ENCODE data around the gene KRTAP17-1.
"Not testable (repeated sequence)": the region's sequence is repeated elsewhere in the genome, so short reads cannot be mapped to it uniquely, and the experiment has no call there.

KRTAP17-1 gene, protein sequence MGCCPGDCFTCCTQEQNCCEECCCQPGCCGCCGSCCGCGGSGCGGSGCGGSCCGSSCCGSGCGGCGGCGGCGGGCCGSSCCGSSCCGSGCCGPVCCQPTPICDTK

DNA sequence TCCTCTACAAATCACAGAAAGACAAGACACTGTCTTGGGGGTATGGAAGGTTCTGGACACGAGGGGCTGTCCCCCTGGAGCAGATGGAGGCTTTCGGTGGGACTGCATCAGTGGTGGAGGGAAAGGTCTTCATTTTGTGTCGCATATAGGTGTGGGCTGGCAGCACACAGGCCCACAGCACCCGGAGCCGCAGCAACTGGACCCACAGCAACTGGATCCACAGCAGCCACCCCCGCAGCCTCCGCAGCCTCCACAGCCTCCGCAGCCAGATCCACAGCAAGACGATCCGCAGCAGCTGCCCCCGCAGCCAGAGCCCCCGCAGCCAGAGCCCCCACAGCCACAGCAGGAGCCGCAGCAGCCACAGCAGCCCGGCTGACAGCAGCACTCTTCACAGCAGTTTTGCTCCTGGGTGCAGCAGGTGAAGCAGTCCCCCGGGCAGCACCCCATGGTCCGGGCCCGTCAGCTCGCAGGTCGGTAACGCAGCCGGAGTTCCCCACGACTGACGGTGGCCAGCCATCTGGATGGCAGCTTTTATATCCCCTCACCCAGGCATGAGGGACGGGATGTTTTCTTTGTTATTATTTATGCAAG lies at the start of gene KRTAP17-1:
Gene KRTAP17-1 (minus strand): TSS at position 507 of the 591 bp plus-strand sequence. CDS start 60 bp downstream, at position 447.
- TF ChIP-seq, protein P1, sequence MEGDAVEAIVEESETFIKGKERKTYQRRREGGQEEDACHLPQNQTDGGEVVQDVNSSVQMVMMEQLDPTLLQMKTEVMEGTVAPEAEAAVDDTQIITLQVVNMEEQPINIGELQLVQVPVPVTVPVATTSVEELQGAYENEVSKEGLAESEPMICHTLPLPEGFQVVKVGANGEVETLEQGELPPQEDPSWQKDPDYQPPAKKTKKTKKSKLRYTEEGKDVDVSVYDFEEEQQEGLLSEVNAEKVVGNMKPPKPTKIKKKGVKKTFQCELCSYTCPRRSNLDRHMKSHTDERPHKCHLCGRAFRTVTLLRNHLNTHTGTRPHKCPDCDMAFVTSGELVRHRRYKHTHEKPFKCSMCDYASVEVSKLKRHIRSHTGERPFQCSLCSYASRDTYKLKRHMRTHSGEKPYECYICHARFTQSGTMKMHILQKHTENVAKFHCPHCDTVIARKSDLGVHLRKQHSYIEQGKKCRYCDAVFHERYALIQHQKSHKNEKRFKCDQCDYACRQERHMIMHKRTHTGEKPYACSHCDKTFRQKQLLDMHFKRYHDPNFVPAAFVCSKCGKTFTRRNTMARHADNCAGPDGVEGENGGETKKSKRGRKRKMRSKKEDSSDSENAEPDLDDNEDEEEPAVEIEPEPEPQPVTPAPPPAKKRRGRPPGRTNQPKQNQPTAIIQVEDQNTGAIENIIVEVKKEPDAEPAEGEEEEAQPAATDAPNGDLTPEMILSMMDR (IDR thresholded peaks at IDR 0.05; ENCODE audit: insufficient read depth, low read depth, low read length, missing control alignments) = no peak

DNA sequence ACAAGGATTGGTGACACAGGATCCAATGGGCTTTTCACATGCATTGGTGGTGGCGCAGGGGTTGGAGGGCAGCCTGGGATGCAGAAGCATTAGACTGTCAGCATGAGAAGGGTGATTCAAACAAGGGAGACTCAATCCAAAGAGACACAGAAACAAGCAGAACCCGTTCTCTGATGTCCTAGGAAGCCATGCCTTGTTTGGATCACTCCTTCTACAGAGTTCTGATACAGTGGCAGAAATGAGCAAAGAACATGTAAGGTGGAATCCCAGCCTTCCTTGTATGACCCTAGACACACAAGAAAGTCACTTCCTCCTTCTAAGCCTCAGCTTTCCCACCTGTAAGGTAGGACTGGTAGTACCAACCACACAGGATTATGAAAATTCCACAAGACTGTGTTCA lies 48.4 kb upstream of the KRTAP17-1 start:
- TF ChIP-seq, protein P1 (IDR thresholded peaks at IDR 0.05; ENCODE audit: insufficient read depth, low read depth, low read length, missing control alignments) = no peak
- DNase-seq (ENCODE audit: low read depth) = no peak
- no peak overlapping the region for H3K4me3 ChIP-seq (ENCODE audit: low read depth, low read length)

More for the DNA sequence above, at the start of gene KRTAP17-1:
- no peak for DNase-seq (ENCODE audit: low read depth)
- no peak within 1 kb of the TSS for H3K4me3 ChIP-seq (ENCODE audit: low read depth, low read length)

DNA sequence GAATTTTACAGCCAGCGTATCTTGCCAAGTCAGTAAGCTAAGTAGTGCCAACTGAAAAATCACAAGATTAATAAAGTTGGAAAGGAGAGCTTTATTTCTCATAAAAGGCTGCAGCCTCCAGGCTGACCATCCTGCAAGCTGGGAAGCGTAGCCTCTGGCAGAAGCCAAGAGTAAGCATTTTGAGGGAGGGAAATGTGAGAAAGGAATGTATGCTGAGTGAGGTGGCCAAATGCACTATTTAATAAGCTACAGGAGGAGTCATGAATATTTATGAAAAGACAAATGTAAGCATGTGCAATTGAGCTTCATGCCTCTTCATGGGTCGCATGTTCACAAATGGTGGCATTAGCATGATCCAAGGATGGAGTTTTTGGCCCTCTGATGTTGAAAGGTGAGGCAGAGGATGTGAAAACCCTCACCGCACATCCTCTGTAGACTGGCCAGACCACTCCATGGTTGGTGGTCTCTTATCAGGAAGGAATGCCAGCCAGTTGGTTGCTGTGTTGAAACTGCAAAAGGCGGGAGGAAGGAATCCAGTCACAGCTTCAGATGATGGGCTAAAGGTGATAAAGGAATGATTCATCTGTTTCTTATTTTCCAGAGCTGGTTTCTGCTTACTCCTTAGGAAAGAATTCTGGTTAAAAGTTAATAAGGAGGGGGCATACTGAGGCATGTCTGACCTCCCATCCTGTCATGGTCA lies 44.9 kb upstream of the KRTAP17-1 start:
- TF ChIP-seq, protein P1 (IDR thresholded peaks at IDR 0.05; ENCODE audit: insufficient read depth, low read depth, low read length, missing control alignments) = no peak
- no peak overlapping the region for H3K4me3 ChIP-seq (ENCODE audit: low read depth, low read length)
- DNase-seq (ENCODE audit: low read depth) = no peak

DNA sequence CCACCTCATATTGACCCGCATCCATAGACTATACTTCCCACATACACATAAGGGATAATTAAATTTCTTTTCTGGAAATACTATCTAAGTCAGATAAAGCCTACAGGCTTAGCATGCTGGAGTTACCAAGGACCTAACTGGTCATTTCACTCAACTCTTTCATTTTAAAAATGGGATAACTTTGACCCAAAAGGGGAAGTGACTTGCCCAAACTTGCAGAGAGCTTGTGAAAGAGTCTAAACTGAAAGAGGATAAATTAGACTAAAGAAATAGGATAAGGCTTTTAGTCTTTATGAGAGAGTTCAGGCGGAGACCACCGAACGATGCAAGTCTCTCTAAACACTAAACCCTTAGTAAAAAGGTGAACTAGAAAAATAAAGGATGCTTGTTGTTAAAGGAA lies 39.0 kb upstream of the KRTAP17-1 start:
- no peak overlapping the region for H3K4me3 ChIP-seq (ENCODE audit: low read depth, low read length)
- TF ChIP-seq, protein P1 (IDR thresholded peaks at IDR 0.05; ENCODE audit: insufficient read depth, low read depth, low read length, missing control alignments) = no peak
- no peak for DNase-seq (ENCODE audit: low read depth)

DNA sequence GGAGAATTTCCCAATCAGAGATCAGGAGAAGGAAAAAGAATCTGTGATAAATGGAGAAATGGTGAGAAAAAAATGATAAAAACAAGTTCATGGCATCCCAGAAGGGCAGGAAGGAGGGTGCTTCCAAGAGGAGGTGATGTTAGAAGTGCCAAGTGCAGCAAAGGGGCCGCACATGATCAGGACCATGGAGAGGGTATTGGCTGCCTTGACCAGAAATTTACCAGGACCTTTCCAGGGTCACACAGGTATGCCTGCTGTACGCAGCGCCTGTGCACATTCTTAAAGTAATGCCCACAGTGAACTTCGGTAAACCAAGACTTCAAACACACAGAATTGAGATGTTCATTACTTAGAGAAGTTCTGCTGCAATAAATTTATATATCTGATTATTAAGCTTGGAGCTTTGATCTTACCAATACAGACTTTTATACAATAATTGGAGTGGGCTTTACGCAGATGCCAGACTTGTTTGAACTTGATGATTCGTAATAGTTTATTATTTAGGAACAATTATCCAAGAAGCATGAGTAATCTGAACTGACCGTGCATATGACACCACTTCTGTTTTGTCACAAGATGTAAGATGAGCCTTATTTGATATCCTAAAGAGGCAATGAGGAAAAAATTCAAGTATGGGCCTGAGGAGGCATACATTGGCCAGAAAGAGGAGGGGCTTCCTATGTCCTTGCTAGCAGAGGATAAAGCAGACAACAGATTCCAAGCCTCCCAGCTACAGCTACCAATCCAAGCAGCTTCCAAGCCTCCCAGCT lies 37.3 kb upstream of the KRTAP17-1 start:
- no peak for DNase-seq (ENCODE audit: low read depth)
- H3K4me3 ChIP-seq (ENCODE audit: low read depth, low read length) = no peak overlapping the region
- TF ChIP-seq, protein P1 (IDR thresholded peaks at IDR 0.05; ENCODE audit: insufficient read depth, low read depth, low read length, missing control alignments) = no peak

DNA sequence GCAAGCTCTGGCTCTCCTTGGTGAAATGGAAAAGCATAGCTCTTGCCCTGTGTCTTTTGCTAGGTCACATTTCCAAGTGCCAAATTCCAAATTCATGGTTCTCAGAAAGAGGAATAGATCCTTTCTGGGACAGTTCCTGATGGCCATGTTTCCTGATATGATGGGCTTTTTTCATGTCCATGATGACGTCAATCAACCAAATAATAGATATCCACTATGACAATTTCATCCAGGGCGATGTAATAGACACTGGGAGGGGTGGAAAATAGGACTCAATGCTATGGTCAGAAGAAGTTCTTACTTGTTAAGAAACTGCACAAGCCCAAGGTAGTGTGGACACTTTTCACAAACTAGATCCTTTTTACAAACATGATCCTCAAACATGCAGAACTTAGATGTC lies 35.7 kb upstream of the KRTAP17-1 start:
- no peak for DNase-seq (ENCODE audit: low read depth)
- TF ChIP-seq, protein P1 (IDR thresholded peaks at IDR 0.05; ENCODE audit: insufficient read depth, low read depth, low read length, missing control alignments) = no peak
- H3K4me3 ChIP-seq (ENCODE audit: low read depth, low read length) = no peak overlapping the region

DNA sequence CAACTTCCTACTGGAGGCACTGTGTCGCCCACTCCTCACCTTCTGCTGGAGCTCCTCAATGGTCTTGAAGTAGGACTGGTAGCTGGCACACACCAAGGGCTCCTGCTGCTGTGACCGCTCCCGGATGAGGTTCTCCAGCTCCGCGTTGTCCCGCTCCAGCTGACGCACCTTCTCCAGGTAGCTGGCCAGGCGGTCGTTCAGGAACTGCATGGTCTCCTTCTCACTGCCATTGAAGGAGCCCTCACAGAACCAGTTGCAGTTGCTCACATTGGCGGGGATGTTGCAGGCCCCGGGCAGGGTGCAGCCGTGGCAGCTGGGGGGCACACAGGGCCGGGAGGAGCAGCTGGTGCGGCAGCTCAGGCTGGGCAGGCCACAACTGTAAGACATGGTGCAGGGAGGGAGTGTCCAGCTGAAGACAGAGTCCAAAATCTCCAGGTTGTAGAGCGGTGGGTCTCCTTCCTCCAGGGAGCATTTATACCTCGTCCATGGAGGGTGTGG lies 34.9 kb upstream of the KRTAP17-1 start, which contains the start of gene KRT33A:
Gene KRT33A (minus strand): TSS at position 448 of the 498 bp plus-strand sequence. CDS start 61 bp downstream, at position 387.
- DNase-seq (ENCODE audit: low read depth); H3K4me3 ChIP-seq (ENCODE audit: low read depth, low read length): not testable (repeated sequence)
